Testis (tissue), 3 donors: ENCODE data around the gene PCSK4. TPM values are rescaled to one million over a fixed set of nuclear protein-coding genes. Genes with fewer than 3 reads are reported as not detected.

ENCODE experiments used
- DNase-seq: peaks from one replicate; pipeline ENCODE4 v3.0.0-alpha.2; 2019
- H3K27ac ChIP-seq, 2 donors: fragments of 200-600 bp; sonication (generic); one replicate each; pipeline ENCODE4 v1.5.1; 2019
- H3K27me3 ChIP-seq: fragments of 200-600 bp; sonication (generic); one replicate; pipeline ENCODE4 v1.5.1; 2019
- H3K36me3 ChIP-seq: fragments of 200-600 bp; sonication (generic); one replicate; pipeline ENCODE4 v1.5.1; 2017; ENCODE audit warnings: low read depth; ENCODE audit errors: missing control alignments
- H3K4me1 ChIP-seq: fragments of 200-600 bp; sonication (generic); one replicate; pipeline ENCODE4 v1.5.1; 2019
- H3K4me3 ChIP-seq, 2 donors: fragments of 200-600 bp; sonication (generic); one replicate each; pipeline ENCODE4 v1.5.1; 2017 to 2019
- H3K9me3 ChIP-seq: fragments of 200-600 bp; sonication (generic); one replicate; pipeline ENCODE4 v1.5.1; 2017
- POLR2A ChIP-seq: fragments of 450-650 bp; IDR thresholded peaks from one replicate; pipeline ENCODE4 v1.6.1; 2017; ENCODE audit warnings: antibody characterized with exemption, mild to moderate bottlenecking, moderate library complexity
- WGBS, 2 donors: methylation state at CpG; one replicate each; pipeline ENCODE4 v1.1.5; 2018; 5-methylcytosine and 5-hydroxymethylcytosine counted together
- intact Hi-C: fragments of 100-400 bp; cut with DNase I; formaldehyde crosslinking; loops from one replicate; pipeline ENCODE4 v1.15.1; 2023; ENCODE audit warnings: low total_unique reads
- polyA plus RNA-seq: library from polyadenylated mRNA; stranded (reverse); fragments of 350-450 nt; fragmentation: Illumina TruSeq; extraction: RNeasy Lipid Tissue Mini Kit (QIAGEN cat#74804); gene quantifications from one replicate; pipeline ENCODE4 v1.2.3, GENCODE V29; 2014; ENCODE audit warnings: low read depth, low replicate concordance; ENCODE audit not compliant: insufficient read depth
- total RNA-seq, 2 donors: library from RNA; depleted of rRNA; stranded (reverse); fragments of >200 nt; gene quantifications; one replicate each; pipeline ENCODE4 v1.2.3, GENCODE V29; 2016
- TF ChIP-seq, protein P1 (sequence below), 3 experiments: fragments of 450-650 bp in 2 of 3; fragments of 200-600 bp in 1 of 3; sonication (generic) in 1 of 3; IDR thresholded peaks; one replicate each; pipeline ENCODE4 v1.5.1; 2016 to 2019; ENCODE audit warnings: antibody characterized with exemption in 3 of 3, mild to moderate bottlenecking in 2 of 3, moderate library complexity in 1 of 3

PCSK4 gene
- total and polyA plus RNA-seq, 3 donors from 2014 or later: 108 to 203 (median 179) TPM

DNA sequence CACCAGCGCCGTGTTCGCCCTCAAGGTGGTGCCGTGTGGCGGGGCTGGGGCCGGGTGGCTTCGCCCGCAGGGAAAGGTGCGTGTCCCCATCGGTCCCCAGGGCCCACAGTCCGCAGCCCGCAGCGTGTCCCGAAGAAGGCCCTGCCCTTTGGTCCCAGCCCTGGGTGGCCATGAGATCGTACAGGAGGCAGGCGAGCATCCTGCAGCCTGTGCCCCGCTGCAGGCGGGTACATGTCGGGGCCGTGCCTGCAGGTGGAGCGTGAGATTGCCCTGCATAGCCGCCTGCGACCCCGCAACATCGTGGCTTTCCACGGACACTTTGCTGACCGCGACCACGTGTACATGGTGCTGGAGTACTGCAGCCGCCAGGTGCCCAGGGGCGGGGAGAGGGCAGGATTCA, 35.2 kb upstream of the PCSK4 start:
- Histone ChIP-seq H3K4me1 (peaks cover 13% of the 10 kb centered on the region), H3K4me3 (peak overlapping the region in 1 of 2 donors; percentile 64), H3K36me3 (no peaks in the 10 kb centered on the region), H3K27me3 (no peaks in the 10 kb centered on the region), H3K9me3 (no peaks in the 10 kb centered on the region), H3K27ac (no peak overlapping the region)
- intact Hi-C loops: no loop called here
- 67 to 79% methylated on average over 20 to 21 of the region's 31 CpGs for WGBS, 2 donors
- no peak for DNase-seq
- TF ChIP-seq, protein P1, sequence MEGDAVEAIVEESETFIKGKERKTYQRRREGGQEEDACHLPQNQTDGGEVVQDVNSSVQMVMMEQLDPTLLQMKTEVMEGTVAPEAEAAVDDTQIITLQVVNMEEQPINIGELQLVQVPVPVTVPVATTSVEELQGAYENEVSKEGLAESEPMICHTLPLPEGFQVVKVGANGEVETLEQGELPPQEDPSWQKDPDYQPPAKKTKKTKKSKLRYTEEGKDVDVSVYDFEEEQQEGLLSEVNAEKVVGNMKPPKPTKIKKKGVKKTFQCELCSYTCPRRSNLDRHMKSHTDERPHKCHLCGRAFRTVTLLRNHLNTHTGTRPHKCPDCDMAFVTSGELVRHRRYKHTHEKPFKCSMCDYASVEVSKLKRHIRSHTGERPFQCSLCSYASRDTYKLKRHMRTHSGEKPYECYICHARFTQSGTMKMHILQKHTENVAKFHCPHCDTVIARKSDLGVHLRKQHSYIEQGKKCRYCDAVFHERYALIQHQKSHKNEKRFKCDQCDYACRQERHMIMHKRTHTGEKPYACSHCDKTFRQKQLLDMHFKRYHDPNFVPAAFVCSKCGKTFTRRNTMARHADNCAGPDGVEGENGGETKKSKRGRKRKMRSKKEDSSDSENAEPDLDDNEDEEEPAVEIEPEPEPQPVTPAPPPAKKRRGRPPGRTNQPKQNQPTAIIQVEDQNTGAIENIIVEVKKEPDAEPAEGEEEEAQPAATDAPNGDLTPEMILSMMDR (IDR thresholded peaks at IDR 0.05): no peak
- no peak for TF ChIP-seq POLR2A

DNA sequence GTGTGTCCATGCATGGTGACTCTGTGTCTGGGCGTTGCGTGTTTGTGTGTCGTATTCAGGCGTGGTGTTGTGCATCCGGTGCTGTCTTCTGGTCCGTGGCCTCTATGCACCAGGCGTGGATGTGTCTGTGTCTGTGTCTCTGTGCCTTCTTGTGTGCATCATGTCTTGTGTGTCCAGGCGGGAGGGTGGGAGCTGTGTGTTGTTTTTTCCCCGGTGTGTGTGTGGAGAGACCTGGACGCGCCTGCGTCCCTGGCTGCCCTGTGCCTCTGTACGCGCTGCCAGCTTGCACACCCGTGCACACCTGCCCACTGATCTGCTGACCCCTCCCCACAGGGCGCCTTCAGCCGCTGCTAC, 34.8 kb upstream of the PCSK4 start:
- DNase-seq: no peak
- TF ChIP-seq, protein P1 (IDR thresholded peaks at IDR 0.05): no peak
- TF ChIP-seq POLR2A: no peak
- no peaks in the 10 kb centered on the region for H3K36me3 ChIP-seq
- no peak overlapping the region for H3K27ac ChIP-seq
- no peaks in the 10 kb centered on the region for H3K27me3 ChIP-seq
- peak overlapping the region; percentile 61 to 64 for H3K4me3 ChIP-seq
- intact Hi-C loops: no loop called here
- no peaks in the 10 kb centered on the region for H3K9me3 ChIP-seq
- peaks cover 13% of the 10 kb centered on the region for H3K4me1 ChIP-seq
- WGBS, 2 donors: 60 to 64% methylated on average over 10 to 12 of the region's 17 CpGs

DNA sequence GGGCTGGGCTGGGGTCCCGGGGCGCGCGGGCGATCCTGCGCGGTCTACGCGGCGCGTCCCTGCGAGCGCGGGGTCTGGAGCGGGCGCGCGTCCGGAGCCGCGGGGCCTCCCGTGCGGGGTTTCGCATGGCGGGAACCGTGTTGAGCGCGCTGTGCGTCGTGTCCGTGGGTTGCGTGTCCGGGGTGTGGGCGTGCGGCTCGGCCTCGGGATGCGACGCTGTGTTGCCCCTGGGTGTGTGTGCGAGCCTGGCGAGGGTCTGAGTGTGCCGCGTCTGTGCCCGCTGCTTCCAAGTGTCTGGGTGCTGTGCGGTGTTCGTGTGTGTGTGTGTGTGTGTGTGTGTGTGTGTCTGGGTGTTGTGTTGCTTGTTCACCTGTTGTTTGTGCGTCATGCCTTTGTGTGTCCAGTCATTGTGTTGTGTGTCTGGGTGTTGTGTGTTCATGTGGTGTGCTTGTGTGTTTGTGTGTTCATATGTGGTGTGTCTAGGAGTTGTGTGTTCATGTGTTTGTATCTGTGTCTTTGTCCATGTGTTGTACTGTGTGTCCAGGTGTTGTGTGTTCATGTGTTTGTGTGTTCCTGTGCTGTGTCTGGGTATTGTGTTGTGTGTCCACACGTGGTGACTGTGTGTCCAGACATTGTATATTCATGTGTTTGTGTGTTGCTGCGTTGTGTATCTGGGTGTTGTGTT, 34.3 kb upstream of the PCSK4 start:
- Histone ChIP-seq H3K36me3 (no peaks in the 10 kb centered on the region), H3K27ac (peak overlapping the region in 1 of 2 donors; percentile 77), H3K27me3 (no peaks in the 10 kb centered on the region), H3K4me3 (peak overlapping the region; percentile 61 to 64), H3K4me1 (peaks cover 13% of the 10 kb centered on the region), H3K9me3 (no peaks in the 10 kb centered on the region)
- WGBS, 2 donors: 21 to 41% methylated on average over 3 to 9 of the region's 49 CpGs
- no peak for DNase-seq
- intact Hi-C loops: no loop called here
- TF ChIP-seq, protein P1 (IDR thresholded peaks at IDR 0.05): no peak
- no peak for TF ChIP-seq POLR2A

DNA sequence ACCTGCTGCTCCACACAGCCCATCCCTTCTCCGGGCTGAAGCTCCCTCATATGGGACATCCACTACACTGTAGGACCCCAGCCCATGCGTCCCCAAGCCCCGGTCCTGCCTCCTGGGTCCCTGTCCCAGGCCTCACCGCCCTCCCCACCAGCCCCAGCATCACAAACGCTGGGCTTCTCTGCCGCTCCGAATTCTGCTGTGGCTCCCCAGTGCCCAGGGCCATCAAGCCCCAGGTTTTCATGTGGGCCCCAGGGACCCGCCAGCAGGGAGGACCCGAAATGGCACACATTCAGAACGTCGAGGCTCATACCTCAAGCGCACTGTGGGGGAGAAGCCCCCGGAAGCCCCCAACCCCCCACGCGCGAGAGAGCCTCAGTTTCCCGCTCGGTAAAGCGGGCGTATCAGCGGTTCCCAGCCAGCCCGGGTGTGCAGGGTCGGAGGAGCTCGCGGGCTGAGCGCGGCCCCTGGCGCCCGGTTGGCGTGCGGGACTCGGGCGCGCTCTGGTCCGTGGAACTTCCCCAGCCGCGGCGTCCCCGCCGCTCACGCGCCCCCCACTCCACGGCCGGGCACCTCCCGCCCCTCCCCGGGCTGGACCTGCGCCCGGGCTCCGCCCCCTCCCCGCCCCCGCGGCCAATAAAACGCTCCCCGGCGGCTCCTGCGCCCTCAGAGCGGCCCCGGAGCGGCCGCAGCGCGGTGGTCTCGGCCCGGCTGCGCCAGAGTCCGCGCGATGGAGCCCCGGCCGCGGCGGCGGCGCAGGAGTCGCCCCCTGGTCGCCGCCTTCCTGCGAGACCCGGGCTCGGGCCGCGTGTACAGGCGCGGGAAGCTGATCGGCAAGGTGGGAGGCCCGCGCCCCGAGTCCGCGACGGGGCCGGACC, 33.5 kb upstream of the PCSK4 start, which contains the start of gene PLK5:
Gene PLK5 (plus strand): TSS at position 666 of the 875 bp plus-strand sequence. CDS start 2,920 bp downstream, outside the sequence.
- Histone ChIP-seq H3K36me3 (no peaks in the 10 kb centered on the region), H3K27me3 (no peaks in the 10 kb centered on the region), H3K27ac (peak within 1 kb of the TSS; percentile 39 to 77), H3K4me3 (peak within 1 kb of the TSS; percentile 61 to 64), H3K9me3 (no peaks in the 10 kb centered on the region), H3K4me1 (peaks cover 13% of the 10 kb centered on the region)
- peak; percentile 51 for DNase-seq
- 16 to 35% methylated on average over 10 to 26 of the region's 92 CpGs for WGBS, 2 donors
- intact Hi-C loops: no loop called here
- TF ChIP-seq POLR2A: peak; percentile 25
- TF ChIP-seq, protein P1 (IDR thresholded peaks at IDR 0.05): no peak
